ENCODE data around the gene MAML2. TPM values are rescaled to one million over a fixed set of nuclear protein-coding genes. Genes with fewer than 3 reads are reported as not detected.
A peak's percentile ranks its signal among the peaks of the same experiment; 100 is the strongest.

The MAML2 gene
- total and polyA plus RNA-seq, 2 of the 13 experiments (the other 11 are each of a cell fraction or from before 2014, with no cell fraction given) = 2.3 to 25.9 TPM

DNA sequence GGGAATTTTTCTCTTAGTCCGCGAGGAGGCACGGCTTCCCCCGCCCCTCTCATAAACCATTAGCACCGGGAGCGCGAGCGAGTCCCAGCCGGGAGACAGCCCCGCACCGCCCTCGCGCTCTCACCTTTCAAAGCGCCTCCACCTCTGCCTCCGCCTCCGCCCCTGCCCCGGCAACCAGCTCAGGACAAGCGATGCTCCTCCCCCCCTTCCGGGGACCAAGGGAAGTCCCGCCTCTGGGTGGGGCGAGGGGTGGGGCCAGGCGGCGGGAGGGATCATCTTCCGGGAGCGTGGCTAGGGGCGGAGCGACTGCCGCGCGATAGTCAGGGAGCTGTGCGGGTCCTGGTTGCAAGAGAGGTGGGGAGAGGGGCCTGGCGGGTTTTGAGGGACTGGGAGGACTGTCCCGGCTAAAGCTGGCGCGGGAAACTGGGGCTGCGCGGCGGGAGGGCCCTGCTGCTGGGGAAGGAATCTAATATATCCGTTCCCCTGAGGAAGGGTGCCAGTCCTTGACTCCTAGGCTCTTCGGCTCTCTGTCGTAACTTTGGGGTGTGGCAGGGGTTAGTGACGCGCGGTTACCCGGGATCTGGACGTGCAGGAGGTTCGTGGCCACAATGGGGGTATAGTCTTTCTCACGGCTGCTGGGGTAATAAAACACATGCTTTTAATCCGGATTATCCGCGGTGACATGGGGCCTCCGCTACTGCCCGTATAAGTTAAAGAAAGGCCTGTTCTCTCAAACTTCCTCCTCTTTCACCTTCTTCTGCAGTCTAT lies 46.9 kb upstream of the MAML2 start, which contains the start of the genes CCDC82 and JRKL (continued):
- TF ChIP-seq, protein P1, sequence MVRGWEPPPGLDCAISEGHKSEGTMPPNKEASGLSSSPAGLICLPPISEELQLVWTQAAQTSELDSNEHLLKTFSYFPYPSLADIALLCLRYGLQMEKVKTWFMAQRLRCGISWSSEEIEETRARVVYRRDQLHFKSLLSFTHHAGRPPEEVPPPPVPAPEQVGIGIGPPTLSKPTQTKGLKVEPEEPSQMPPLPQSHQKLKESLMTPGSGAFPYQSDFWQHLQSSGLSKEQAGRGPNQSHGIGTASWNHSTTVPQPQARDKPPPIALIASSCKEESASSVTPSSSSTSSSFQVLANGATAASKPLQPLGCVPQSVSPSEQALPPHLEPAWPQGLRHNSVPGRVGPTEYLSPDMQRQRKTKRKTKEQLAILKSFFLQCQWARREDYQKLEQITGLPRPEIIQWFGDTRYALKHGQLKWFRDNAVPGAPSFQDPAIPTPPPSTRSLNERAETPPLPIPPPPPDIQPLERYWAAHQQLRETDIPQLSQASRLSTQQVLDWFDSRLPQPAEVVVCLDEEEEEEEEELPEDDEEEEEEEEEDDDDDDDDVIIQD (CRISPR knock-in tag; IDR thresholded peaks at IDR 0.05; ENCODE audit: low read depth) = peak; percentile 90
- TF ChIP-seq ZNF136 (CRISPR knock-in tag; IDR thresholded peaks at IDR 0.05; ENCODE audit: low read depth) = peak; percentile 75; the same call in 1 of the 2 replicates
- TF ChIP-seq SIN3B (IDR thresholded peaks at IDR 0.05; ENCODE audit: low read length) = no peak
- TF ChIP-seq ZNF598 (CRISPR knock-in tag; IDR thresholded peaks at IDR 0.05; ENCODE audit: borderline replicate concordance) = 0 out of 2 replicates have a peak, but pooled peaks have one; percentile 36
- TF ChIP-seq, protein P2, sequence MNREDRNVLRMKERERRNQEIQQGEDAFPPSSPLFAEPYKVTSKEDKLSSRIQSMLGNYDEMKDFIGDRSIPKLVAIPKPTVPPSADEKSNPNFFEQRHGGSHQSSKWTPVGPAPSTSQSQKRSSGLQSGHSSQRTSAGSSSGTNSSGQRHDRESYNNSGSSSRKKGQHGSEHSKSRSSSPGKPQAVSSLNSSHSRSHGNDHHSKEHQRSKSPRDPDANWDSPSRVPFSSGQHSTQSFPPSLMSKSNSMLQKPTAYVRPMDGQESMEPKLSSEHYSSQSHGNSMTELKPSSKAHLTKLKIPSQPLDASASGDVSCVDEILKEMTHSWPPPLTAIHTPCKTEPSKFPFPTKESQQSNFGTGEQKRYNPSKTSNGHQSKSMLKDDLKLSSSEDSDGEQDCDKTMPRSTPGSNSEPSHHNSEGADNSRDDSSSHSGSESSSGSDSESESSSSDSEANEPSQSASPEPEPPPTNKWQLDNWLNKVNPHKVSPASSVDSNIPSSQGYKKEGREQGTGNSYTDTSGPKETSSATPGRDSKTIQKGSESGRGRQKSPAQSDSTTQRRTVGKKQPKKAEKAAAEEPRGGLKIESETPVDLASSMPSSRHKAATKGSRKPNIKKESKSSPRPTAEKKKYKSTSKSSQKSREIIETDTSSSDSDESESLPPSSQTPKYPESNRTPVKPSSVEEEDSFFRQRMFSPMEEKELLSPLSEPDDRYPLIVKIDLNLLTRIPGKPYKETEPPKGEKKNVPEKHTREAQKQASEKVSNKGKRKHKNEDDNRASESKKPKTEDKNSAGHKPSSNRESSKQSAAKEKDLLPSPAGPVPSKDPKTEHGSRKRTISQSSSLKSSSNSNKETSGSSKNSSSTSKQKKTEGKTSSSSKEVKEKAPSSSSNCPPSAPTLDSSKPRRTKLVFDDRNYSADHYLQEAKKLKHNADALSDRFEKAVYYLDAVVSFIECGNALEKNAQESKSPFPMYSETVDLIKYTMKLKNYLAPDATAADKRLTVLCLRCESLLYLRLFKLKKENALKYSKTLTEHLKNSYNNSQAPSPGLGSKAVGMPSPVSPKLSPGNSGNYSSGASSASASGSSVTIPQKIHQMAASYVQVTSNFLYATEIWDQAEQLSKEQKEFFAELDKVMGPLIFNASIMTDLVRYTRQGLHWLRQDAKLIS (CRISPR knock-in tag; IDR thresholded peaks at IDR 0.05) = no peak
- TF ChIP-seq THAP11 (CRISPR knock-in tag; IDR thresholded peaks at IDR 0.05) = peak; percentile 85
- TF ChIP-seq HMG20A (CRISPR knock-in tag; IDR thresholded peaks at IDR 0.05; ENCODE audit: borderline replicate concordance) = no peak; the same call in 1 of the 2 replicates
- TF ChIP-seq, protein P3, sequence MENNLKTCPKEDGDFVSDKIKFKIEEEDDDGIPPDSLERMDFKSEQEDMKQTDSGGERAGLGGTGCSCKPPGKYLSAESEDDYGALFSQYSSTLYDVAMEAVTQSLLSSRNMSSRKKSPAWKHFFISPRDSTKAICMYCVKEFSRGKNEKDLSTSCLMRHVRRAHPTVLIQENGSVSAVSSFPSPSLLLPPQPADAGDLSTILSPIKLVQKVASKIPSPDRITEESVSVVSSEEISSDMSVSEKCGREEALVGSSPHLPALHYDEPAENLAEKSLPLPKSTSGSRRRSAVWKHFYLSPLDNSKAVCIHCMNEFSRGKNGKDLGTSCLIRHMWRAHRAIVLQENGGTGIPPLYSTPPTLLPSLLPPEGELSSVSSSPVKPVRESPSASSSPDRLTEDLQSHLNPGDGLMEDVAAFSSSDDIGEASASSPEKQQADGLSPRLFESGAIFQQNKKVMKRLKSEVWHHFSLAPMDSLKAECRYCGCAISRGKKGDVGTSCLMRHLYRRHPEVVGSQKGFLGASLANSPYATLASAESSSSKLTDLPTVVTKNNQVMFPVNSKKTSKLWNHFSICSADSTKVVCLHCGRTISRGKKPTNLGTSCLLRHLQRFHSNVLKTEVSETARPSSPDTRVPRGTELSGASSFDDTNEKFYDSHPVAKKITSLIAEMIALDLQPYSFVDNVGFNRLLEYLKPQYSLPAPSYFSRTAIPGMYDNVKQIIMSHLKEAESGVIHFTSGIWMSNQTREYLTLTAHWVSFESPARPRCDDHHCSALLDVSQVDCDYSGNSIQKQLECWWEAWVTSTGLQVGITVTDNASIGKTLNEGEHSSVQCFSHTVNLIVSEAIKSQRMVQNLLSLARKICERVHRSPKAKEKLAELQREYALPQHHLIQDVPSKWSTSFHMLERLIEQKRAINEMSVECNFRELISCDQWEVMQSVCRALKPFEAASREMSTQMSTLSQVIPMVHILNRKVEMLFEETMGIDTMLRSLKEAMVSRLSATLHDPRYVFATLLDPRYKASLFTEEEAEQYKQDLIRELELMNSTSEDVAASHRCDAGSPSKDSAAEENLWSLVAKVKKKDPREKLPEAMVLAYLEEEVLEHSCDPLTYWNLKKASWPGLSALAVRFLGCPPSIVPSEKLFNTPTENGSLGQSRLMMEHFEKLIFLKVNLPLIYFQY (CRISPR knock-in tag; IDR thresholded peaks at IDR 0.05; ENCODE audit: borderline replicate concordance) = peak; percentile 44
- no peak for TF ChIP-seq PHF5A (CRISPR knock-in tag; IDR thresholded peaks at IDR 0.05; ENCODE audit: low read depth, unreplicated experiment)
- no peak for TF ChIP-seq ZNF10 (CRISPR knock-in tag; IDR thresholded peaks at IDR 0.05; ENCODE audit: borderline replicate concordance, low read depth)
- peak; percentile 43; the same call in 1 of the 2 replicates for TF ChIP-seq CCDC6 (CRISPR knock-in tag; IDR thresholded peaks at IDR 0.05)
- no peak for TF ChIP-seq REXO4 (CRISPR knock-in tag; IDR thresholded peaks at IDR 0.05; ENCODE audit: borderline replicate concordance)
- TF ChIP-seq MXI1 (IDR thresholded peaks at IDR 0.05; ENCODE audit: borderline replicate concordance, low read depth, low read length) = peak; percentile 76; the same call in 1 of the 3 replicates
- 0 out of 2 replicates have a peak, but pooled peaks have one; percentile 49 for TF ChIP-seq MIER3 (CRISPR knock-in tag; IDR thresholded peaks at IDR 0.05; ENCODE audit: borderline replicate concordance)
- TF ChIP-seq CEBPG (CRISPR knock-in tag; IDR thresholded peaks at IDR 0.05) = peak; percentile 26; the same call in 1 of the 2 replicates
- TF ChIP-seq, protein P4, sequence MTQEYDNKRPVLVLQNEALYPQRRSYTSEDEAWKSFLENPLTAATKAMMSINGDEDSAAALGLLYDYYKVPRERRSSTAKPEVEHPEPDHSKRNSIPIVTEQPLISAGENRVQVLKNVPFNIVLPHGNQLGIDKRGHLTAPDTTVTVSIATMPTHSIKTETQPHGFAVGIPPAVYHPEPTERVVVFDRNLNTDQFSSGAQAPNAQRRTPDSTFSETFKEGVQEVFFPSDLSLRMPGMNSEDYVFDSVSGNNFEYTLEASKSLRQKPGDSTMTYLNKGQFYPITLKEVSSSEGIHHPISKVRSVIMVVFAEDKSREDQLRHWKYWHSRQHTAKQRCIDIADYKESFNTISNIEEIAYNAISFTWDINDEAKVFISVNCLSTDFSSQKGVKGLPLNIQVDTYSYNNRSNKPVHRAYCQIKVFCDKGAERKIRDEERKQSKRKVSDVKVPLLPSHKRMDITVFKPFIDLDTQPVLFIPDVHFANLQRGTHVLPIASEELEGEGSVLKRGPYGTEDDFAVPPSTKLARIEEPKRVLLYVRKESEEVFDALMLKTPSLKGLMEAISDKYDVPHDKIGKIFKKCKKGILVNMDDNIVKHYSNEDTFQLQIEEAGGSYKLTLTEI (CRISPR knock-in tag; conservative IDR thresholded peaks at IDR 0.05) = no peak
- TF ChIP-seq ARID2 (CRISPR knock-in tag; IDR thresholded peaks at IDR 0.05; ENCODE audit: borderline replicate concordance) = 0 out of 2 replicates have a peak, but pooled peaks have one; percentile 71
- TF ChIP-seq SMAD3 (CRISPR knock-in tag; IDR thresholded peaks at IDR 0.05) = no peak
